ENCODE measurements around the gene SPNS1. TPM values are rescaled to one million over a fixed set of nuclear protein-coding genes. Genes with fewer than 3 reads are reported as not detected.
A peak's percentile ranks its signal among the peaks of the same experiment; 100 is the strongest.
"Not testable (repeated sequence)": the region's sequence is repeated elsewhere in the genome, so short reads cannot be mapped to it uniquely, and the experiment has no call there.

The SPNS1 gene
- total RNA-seq, 1 experiment from 2014 or later, result 9.7 TPM

GRCh38 chr16:29004496-29005139, 30.0 kb downstream of the SPNS1 start:
- not testable (repeated sequence) for H3K9ac ChIP-seq (ENCODE audit: low read length); H3K9me2 ChIP-seq (replicated peaks; ENCODE audit: insufficient read depth, low read length); DNase-seq; H3K9me3 ChIP-seq (ENCODE audit: low read length); H3K4me3 ChIP-seq (ENCODE audit: low read length); H3K79me2 ChIP-seq (ENCODE audit: low read length); H3K27ac ChIP-seq (ENCODE audit: low read length); H4K20me1 ChIP-seq (ENCODE audit: insufficient read depth, low read depth, low read length); H3K4me1 ChIP-seq (ENCODE audit: low read length); H3K36me3 ChIP-seq (ENCODE audit: insufficient read depth, low read length); H3K4me2 ChIP-seq (ENCODE audit: low read depth, low read length, poor library complexity, severe bottlenecking); H2AFZ ChIP-seq (ENCODE audit: low read length); H3K27me3 ChIP-seq (ENCODE audit: low read length)

- H2AFZ ChIP-seq (ENCODE audit: low read length), result no peak overlapping the region
- no peak overlapping the region for H3K4me3 ChIP-seq (ENCODE audit: low read length)
- no peaks in the 10 kb centered on the region for H3K9me3 ChIP-seq (ENCODE audit: low read length)
- H3K79me2 ChIP-seq (ENCODE audit: low read length), result no peaks in the 10 kb centered on the region
- H3K9me2 ChIP-seq (replicated peaks; ENCODE audit: insufficient read depth, low read length), result no peaks in the 10 kb centered on the region
- H3K4me1 ChIP-seq (ENCODE audit: low read length), result no peaks in the 10 kb centered on the region
- H3K27ac ChIP-seq (ENCODE audit: low read length), result no peak overlapping the region
- no peak for DNase-seq
- no peaks in the 10 kb centered on the region for H3K36me3 ChIP-seq (ENCODE audit: insufficient read depth, low read length)
- no peaks in the 10 kb centered on the region for H4K20me1 ChIP-seq (ENCODE audit: insufficient read depth, low read depth, low read length)
- H3K4me2 ChIP-seq (ENCODE audit: low read depth, low read length, poor library complexity, severe bottlenecking), result no peak overlapping the region
- H3K9ac ChIP-seq (ENCODE audit: low read length), result no peak overlapping the region
- H3K27me3 ChIP-seq (ENCODE audit: low read length), result no peaks in the 10 kb centered on the region
Measured at GRCh38 chr16:29007730-29008593, 33.4 kb downstream of the SPNS1 start.

- no peak overlapping the region for H2AFZ ChIP-seq (ENCODE audit: low read length)
- no peak overlapping the region for H3K4me3 ChIP-seq (ENCODE audit: low read length)
- H3K36me3 ChIP-seq (ENCODE audit: insufficient read depth, low read length), result no peaks in the 10 kb centered on the region
- H3K79me2 ChIP-seq (ENCODE audit: low read length), result no peaks in the 10 kb centered on the region
- H3K27me3 ChIP-seq (ENCODE audit: low read length), result no peaks in the 10 kb centered on the region
- H3K27ac ChIP-seq (ENCODE audit: low read length), result no peak overlapping the region
- H3K9me2 ChIP-seq (replicated peaks; ENCODE audit: insufficient read depth, low read length), result no peaks in the 10 kb centered on the region
- no peak overlapping the region for H3K4me2 ChIP-seq (ENCODE audit: low read depth, low read length, poor library complexity, severe bottlenecking)
- no peak overlapping the region for H3K9ac ChIP-seq (ENCODE audit: low read length)
- no peaks in the 10 kb centered on the region for H3K9me3 ChIP-seq (ENCODE audit: low read length)
- DNase-seq, result no peak
- H3K4me1 ChIP-seq (ENCODE audit: low read length), result no peaks in the 10 kb centered on the region
- H4K20me1 ChIP-seq (ENCODE audit: insufficient read depth, low read depth, low read length), result no peaks in the 10 kb centered on the region
Measured at GRCh38 chr16:29009050-29009837, 34.7 kb downstream of the SPNS1 start.

- no peaks in the 10 kb centered on the region for H3K79me2 ChIP-seq (ENCODE audit: low read length)
- DNase-seq, result no peak
- H3K36me3 ChIP-seq (ENCODE audit: insufficient read depth, low read length), result no peaks in the 10 kb centered on the region
- H3K27ac ChIP-seq (ENCODE audit: low read length), result no peak overlapping the region
- no peak overlapping the region for H3K9ac ChIP-seq (ENCODE audit: low read length)
- no peaks in the 10 kb centered on the region for H4K20me1 ChIP-seq (ENCODE audit: insufficient read depth, low read depth, low read length)
- H3K4me3 ChIP-seq (ENCODE audit: low read length), result no peak overlapping the region
- H3K27me3 ChIP-seq (ENCODE audit: low read length), result no peaks in the 10 kb centered on the region
- H3K9me3 ChIP-seq (ENCODE audit: low read length), result no peaks in the 10 kb centered on the region
- H3K9me2 ChIP-seq (replicated peaks; ENCODE audit: insufficient read depth, low read length), result no peaks in the 10 kb centered on the region
- no peaks in the 10 kb centered on the region for H3K4me1 ChIP-seq (ENCODE audit: low read length)
- no peak overlapping the region for H3K4me2 ChIP-seq (ENCODE audit: low read depth, low read length, poor library complexity, severe bottlenecking)
- no peak overlapping the region for H2AFZ ChIP-seq (ENCODE audit: low read length)
Measured at GRCh38 chr16:29009838-29010166, 35.2 kb downstream of the SPNS1 start.

- no peak overlapping the region for H3K9ac ChIP-seq (ENCODE audit: low read length)
Measured at GRCh38 chr16:29011112-29011511, 36.5 kb downstream of the SPNS1 start.

GRCh38 chr16:29011851-29012250, 37.3 kb downstream of the SPNS1 start:
- no peaks in the 10 kb centered on the region for H3K4me1 ChIP-seq (ENCODE audit: low read length)
- H3K4me2 ChIP-seq (ENCODE audit: low read depth, low read length, poor library complexity, severe bottlenecking), result no peak overlapping the region

More at GRCh38 chr16:29011112-29011511, 36.5 kb downstream of the SPNS1 start:
- Histone ChIP-seq H3K9me2 (replicated peaks; ENCODE audit: insufficient read depth, low read length) (no peaks in the 10 kb centered on the region), H3K27ac (ENCODE audit: low read length) (no peak overlapping the region), H3K4me2 (ENCODE audit: low read depth, low read length, poor library complexity, severe bottlenecking) (no peak overlapping the region), H3K4me1 (ENCODE audit: low read length) (no peaks in the 10 kb centered on the region), H3K9me3 (ENCODE audit: low read length) (no peaks in the 10 kb centered on the region), H2AFZ (ENCODE audit: low read length) (no peak overlapping the region), H3K4me3 (ENCODE audit: low read length) (no peak overlapping the region), H3K36me3 (ENCODE audit: insufficient read depth, low read length) (no peaks in the 10 kb centered on the region), H4K20me1 (ENCODE audit: insufficient read depth, low read depth, low read length) (no peaks in the 10 kb centered on the region), H3K79me2 (ENCODE audit: low read length) (no peaks in the 10 kb centered on the region), H3K27me3 (ENCODE audit: low read length) (no peaks in the 10 kb centered on the region)
- DNase-seq, result peak; percentile 52

GRCh38 chr16:29012913-29013553, 38.5 kb downstream of the SPNS1 start:
- H4K20me1 ChIP-seq (ENCODE audit: insufficient read depth, low read depth, low read length), result no peaks in the 10 kb centered on the region
- no peak overlapping the region for H3K4me3 ChIP-seq (ENCODE audit: low read length)
- no peak overlapping the region for H2AFZ ChIP-seq (ENCODE audit: low read length)
- H3K36me3 ChIP-seq (ENCODE audit: insufficient read depth, low read length), result no peaks in the 10 kb centered on the region
- H3K4me2 ChIP-seq (ENCODE audit: low read depth, low read length, poor library complexity, severe bottlenecking), result no peak overlapping the region
- H3K9me2 ChIP-seq (replicated peaks; ENCODE audit: insufficient read depth, low read length), result no peaks in the 10 kb centered on the region
- no peaks in the 10 kb centered on the region for H3K27me3 ChIP-seq (ENCODE audit: low read length)
- no peaks in the 10 kb centered on the region for H3K4me1 ChIP-seq (ENCODE audit: low read length)
- H3K9ac ChIP-seq (ENCODE audit: low read length), result no peak overlapping the region
- no peaks in the 10 kb centered on the region for H3K9me3 ChIP-seq (ENCODE audit: low read length)
- no peak for DNase-seq
- H3K79me2 ChIP-seq (ENCODE audit: low read length), result no peaks in the 10 kb centered on the region
- no peak overlapping the region for H3K27ac ChIP-seq (ENCODE audit: low read length)

More at GRCh38 chr16:29011851-29012250, 37.3 kb downstream of the SPNS1 start:
- H3K79me2 ChIP-seq (ENCODE audit: low read length), result no peaks in the 10 kb centered on the region
- H3K27ac ChIP-seq (ENCODE audit: low read length), result no peak overlapping the region
- H3K36me3 ChIP-seq (ENCODE audit: insufficient read depth, low read length), result no peaks in the 10 kb centered on the region
- no peak overlapping the region for H3K4me3 ChIP-seq (ENCODE audit: low read length)
- no peaks in the 10 kb centered on the region for H4K20me1 ChIP-seq (ENCODE audit: insufficient read depth, low read depth, low read length)
- H3K9ac ChIP-seq (ENCODE audit: low read length), result no peak overlapping the region
- H3K9me2 ChIP-seq (replicated peaks; ENCODE audit: insufficient read depth, low read length), result no peaks in the 10 kb centered on the region
- H2AFZ ChIP-seq (ENCODE audit: low read length), result no peak overlapping the region
- DNase-seq, result no peak
- H3K9me3 ChIP-seq (ENCODE audit: low read length), result no peaks in the 10 kb centered on the region
- no peaks in the 10 kb centered on the region for H3K27me3 ChIP-seq (ENCODE audit: low read length)
